Stimulated activated CD8-positive, alpha-beta memory T cell treated with anti-CD3 and anti-CD28 coated beads, Interleukin-12 subunit alpha, Interleukin-12 subunit beta, amount 100 ng/mL, for 24 hours (primary cell): ENCODE results near the gene KRT4.
"Not testable (repeated sequence)": the region's sequence is repeated elsewhere in the genome, so short reads cannot be mapped to it uniquely, and the experiment has no call there.

Experiments
- DNase-seq: peaks from one replicate; pipeline ENCODE4 v3.0.0-alpha.2; 2020; ENCODE audit errors: extremely low read depth

The KRT4 gene

DNA sequence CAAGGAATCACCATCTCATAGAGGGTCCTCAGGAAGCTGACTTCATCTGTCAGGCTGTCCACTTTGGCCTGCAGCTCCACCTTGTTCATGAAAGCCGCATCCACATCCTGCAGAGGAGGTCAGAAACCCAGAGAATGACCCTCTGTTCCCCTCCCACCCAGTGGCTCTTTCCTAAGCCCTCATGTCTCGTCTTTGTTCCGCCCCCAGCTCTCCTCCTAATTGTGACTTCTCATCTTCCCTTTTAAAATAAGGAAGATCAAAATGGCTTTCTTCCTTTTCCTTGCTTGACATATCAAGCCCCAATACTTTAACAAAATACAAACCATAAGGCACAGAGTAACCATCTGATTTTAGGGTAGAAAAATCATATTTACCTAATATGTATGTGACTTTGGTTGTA is 41.1 kb downstream of the KRT4 start:
- no peak for DNase-seq

DNA sequence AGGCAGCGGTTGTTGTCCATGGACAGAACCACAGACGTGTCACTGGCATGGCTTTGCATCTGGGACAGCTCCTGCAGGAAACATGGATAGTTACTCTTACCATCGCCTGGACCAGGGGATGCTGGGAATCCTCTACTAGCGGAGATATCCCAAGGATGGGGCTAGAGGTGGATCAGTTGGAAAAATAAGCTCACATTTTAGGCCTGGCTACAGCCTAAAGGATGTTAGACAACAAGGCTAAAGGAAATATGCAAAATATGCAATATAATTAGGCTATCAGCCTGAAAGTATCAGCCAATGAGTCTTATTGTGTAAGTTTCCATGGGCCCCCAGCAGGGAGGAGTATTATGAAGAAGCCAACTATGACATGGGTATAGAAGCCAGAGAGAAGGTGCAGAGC is 41.7 kb downstream of the KRT4 start:
- no peak for DNase-seq

DNA sequence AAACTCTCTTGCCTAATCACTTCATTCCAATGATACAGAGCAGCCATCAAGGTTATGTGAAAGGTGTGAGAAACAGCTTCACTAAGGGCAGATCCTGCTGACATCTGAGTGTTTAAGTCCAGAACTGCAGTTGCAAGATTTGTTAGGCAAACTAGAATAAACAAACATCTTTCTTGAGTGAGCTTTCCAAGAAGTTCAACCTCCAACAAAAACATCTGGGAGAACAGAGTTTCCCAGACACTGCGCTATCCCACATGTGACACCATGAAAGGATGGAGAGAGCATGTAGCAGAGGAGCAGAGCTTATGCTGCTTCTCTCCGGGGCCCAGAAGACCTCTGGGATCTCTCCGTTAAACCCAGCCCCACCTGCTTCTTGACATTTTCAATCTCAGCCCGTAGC is 42.4 kb downstream of the KRT4 start:
- DNase-seq, result no peak

DNA sequence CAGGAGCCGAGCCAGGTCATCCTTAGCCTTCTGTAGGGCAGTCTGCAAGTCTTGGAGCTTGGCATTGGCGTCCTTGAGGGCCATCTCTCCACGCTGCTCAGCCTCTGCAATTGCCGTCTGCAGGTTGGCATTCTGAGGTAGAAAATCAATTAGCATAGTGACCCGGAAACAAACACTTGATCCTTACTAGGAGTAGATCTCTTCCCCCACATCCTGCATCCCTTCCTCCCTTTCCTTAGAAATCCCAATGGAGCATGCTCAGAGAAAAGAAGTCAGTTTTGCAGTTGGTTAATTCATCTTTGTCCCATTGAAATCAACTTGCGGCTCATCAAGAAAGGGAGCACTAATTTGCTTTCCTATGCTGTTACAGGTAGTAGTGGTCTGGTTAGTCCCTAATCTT is 42.8 kb downstream of the KRT4 start:
- DNase-seq, result no peak

DNA sequence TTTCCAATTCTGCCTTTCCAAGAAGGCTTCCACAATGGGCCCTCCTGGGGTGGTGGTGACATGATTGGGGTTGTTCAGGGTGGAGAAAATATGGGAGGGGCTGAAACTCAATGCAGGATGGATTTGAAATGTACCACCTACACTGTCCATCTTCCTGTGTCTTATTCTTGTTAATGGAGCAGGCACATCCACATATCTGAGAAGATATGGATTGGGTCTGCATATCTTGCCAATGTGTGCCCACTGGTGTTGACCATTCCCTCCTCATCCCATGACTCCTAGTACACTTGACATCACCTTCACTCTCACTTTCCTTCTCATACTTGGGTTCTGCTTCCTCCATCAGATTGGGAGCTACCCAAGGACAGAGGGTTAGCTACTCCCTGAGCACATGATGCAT is 44.0 kb downstream of the KRT4 start:
- DNase-seq, result no peak

DNA sequence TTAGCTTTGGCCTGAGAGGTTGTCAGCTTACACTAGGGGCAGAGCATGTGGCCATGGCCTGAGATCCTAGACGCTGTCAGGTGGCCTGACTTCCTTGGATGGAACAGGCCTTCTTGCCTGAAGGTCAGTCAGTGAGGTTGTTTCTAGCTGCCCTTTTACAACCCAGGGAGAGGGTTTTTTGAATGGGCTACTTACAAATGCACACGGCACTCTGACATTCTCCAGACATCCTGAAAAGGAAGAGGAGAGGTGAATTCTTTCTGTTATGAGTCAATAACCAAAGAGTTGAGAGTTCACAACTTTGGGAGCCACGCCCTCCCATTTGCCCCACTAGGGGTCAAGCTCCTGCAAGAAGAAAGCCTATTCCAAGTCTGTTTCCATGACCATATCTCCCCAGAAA is 44.6 kb downstream of the KRT4 start:
- DNase-seq, result no peak

DNA sequence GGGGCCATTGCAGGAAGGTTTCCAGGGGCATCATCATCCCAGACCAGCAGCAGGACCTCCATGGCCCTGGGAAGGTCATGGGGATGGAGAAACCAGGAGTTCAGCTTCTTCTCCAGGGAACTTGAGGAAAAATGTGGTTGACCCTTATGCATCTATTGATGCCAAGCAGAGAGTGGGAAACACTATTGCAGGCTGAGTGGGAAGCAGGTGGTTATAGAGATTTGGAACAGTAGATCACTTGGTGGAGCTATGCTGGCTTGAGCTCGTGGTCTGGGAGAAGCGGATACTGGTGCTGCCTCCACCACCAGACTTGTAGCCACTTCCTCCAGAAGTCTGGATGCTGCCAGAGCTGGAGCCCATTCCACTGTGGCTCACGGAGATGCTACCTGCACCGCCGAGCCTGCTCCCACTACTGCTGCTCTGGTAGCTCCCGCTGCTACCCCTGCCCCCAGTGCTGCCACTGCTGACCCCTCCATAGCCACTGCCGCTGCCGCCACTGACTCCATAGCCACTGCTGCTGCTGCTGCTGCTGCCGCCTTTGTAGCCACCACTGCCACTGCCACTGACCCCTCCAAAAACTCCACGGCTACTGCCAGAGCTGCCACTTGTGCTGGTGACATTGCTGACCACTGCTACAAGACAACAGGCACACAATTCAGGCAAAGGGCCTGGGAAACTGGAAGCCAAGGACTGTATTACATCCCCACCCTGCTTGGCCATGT is 45.3 kb downstream of the KRT4 start:
- DNase-seq, result no peak

DNA sequence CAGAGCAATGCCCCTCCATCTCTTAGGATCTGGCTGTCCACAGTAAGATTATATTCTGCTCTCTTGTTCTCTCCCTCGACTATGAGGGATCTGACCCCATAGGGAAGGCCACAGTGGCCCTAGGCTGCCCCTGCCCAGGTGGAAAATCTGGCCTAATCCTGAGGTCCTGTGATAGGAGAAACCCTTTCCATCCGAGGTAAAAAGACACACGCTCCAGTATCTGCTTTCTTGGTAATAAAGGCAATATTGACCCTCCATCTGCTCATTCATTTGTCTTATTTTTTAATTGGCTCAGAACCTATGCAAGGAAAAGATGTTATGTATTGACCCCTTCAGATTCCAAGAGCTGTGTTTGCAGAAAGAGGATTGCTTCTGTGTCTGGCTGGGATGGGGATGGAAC is 46.5 kb downstream of the KRT4 start:
- no peak for DNase-seq

DNA sequence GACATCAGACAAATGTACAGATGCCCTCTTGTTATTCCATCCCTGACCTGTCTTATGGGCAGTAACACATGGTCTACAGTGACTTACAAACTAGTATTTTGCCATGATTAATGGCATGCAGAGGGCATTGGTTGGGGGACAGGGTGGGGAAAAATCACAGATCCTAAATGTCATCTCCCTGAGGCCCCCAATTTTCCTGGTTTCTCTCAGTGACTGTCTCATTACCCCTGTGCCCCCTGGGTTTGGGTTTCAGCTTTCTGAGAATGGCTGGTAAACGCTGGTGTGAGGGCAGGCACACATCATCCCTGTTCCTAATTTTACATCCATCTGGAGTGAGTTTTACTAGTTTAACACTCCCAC is 46.9 kb downstream of the KRT4 start:
- no peak for DNase-seq

DNA sequence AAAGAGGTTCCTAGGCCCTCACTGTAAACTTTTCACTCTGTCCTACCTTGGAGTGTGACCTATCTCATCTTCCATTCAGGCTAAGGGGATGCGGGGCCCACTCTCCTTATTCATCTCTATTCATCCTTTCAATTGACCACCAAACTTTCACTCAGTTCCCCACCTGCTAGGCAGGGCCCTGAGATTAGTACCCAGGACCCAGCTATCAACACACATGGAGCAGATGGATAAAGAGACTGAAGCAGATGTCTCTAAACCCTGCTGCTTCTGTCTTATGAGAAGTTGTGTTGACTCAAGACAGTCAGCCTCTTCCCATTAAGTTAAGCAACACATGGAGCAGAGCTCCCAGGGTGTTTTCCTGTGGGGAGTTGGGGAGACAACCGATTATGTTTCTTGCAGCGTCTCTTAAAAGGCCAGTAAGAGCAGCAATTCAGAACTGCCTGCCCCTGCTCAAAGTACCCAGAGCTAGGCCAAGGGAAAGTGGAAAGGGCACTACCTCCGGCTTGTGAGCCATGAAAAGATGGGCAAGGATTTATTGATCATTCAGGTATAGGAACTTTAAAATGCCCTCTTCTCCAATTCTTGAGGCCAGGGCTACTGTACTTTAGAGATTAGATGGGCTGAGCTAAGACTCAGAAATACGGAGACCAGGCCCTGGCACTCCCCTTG is 47.4 kb downstream of the KRT4 start:
- no peak for DNase-seq

DNA sequence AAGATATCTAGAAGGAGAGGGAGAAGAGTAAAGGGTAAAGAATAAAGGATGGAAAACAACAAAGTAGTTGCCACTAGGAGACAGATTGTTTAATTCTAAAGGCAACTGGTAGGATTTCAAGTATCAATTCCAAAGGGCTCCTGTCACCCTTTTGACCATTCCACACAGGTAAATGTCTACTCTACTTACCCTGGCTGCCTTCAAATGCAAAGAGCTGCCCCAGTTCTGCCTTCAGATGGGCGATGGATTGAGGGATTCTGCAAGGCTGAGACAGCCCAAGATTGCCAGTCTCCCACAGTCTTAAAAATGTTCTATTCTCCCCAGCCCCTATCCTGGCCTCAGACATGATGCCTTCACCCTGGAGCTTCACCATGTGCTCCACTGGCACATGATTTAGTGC is 48.2 kb downstream of the KRT4 start:
- DNase-seq, result no peak

DNA sequence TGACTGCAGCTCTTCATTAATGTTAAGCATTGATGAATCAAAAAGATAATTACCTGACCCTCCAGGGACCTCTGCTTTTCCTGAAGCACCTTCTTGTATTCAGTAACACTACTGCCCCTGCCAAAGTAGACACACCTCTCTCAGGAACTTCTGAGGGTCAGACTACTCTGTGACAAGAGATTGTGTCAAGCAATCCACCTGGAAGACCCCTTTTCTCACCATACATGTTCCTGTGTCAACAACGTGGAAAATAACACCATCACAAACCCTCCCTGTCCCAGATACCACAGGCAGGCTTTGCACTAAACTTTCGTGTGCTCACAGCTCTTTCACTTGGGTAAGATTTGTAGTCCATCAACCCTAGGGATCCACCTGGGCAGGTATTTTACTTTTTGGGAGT is 49.9 kb downstream of the KRT4 start:
- no peak for DNase-seq

DNA sequence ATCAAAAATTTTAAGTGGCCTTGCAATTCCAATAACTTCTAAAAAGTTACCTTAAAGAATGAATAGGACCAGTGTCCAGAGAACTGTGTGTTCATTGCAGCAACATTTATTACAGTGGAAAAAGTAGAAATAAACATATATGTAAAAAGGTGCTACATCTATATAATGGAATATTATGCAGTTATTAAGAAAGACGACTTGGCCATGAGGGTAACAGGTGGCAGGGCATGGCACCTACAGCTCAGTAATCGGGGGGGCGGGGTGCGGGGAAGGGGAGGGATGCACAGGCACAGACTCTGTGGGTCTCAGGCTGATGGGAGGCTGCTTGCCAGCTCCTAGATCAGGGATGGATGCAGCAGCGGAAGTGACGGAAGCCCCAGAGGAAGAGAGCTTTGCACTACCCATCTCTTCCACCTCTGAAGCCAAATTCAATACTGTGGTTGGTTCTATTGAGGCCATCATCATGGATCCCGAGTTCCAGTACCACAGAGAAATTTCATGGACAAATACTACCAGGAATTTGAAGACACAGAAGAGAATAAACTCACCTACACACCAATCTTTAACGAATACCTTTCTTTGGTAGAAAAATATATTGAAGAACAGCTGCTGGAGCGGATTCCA is 50.8 kb downstream of the KRT4 start:
- DNase-seq, result no peak

DNA sequence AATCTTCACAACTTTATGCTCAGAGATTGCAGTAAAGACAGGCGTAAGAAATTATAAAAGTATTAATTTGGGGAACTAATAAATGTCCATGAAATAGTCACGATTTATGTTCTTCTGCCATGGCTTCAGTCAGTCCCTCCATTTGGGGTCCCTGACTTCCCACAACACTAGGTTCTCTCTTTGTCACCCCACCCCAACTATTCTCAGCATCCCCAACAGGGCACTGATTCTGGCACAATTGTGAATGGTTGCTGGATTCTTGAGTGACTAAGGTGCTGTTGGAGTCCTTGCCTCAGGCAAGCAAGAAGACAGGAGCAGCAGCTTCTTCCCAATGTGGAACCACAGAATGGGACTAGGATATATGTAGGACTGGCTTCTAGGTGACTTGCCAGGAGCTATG is 52.1 kb downstream of the KRT4 start:
- DNase-seq, result no peak

DNA sequence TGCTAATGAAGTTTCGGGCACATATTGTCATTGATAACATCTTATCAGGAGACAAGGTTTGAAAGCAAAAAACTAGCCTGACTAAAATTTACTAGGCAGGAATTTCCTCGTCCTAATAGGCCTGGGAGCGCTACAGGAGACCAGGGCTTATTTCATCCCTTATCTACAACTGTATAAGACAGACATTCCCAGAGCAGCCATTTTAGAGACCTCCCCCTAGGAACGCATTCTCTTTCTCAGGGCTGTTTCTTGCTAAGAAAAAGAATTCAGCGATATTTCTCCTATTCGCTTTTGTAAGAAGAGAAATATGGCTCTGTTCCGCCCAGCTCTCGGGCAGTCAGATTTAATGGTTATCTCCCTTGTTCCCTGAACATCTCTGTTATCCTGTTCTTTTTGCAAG is 52.7 kb downstream of the KRT4 start:
- DNase-seq, result not testable (repeated sequence)

DNA sequence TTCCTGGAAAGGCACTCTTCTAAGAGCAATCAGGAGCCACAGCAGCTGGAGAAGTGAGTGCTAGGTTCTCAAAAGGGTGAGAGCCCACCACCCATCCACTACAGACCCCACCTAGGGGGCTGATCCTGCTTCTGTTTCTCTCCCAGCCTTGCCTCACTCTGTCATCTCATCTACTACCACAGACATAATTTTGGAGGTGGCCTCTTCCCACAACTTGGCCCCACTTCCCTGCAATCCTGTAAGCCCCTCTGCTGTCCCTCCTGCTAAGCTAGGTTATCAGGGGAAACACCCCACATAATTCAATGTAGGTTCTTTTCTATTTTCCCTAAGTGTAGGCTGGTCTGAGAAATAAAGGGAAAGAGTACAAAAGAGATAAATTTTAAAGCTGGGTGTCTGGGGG is 53.3 kb downstream of the KRT4 start:
- no peak for DNase-seq

DNA sequence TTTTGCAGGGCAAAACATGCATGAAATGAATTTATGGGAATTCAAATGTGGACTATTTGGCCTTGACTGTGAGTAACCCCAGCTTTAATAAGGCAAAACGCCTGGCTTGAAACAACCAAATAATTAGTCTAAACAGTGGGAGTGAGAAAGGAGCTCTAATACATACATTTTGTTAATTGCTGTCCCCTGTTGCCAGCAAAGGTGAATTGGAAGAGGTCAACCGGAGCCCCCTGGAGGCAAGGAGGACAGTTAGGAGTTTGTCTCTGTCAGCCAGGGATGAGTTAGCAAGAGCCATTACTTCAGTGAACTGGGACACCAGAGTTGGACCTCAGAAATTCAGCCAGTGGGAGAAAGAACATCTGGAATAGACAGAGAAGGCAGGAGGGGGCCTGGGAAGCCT is 54.2 kb downstream of the KRT4 start:
- no peak for DNase-seq

DNA sequence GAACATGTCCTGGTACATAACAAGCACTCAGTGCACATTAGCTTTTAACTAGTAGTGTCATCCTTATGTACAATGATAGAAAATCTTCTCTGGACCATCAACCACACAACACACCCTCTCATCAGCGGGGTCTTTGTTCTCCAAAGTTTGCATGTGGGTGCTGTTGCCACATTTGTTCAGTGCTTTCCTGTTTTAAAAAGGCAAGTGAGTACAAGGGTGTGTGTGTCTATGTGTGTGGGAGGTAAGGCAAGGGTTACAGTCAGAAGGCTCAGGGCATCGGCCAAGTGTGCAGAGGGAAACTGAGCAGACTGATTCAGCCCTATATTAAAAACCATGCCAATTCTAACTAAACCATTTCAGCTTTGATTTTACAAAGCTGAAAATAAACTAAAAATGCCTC is 54.7 kb downstream of the KRT4 start:
- DNase-seq, result no peak

DNA sequence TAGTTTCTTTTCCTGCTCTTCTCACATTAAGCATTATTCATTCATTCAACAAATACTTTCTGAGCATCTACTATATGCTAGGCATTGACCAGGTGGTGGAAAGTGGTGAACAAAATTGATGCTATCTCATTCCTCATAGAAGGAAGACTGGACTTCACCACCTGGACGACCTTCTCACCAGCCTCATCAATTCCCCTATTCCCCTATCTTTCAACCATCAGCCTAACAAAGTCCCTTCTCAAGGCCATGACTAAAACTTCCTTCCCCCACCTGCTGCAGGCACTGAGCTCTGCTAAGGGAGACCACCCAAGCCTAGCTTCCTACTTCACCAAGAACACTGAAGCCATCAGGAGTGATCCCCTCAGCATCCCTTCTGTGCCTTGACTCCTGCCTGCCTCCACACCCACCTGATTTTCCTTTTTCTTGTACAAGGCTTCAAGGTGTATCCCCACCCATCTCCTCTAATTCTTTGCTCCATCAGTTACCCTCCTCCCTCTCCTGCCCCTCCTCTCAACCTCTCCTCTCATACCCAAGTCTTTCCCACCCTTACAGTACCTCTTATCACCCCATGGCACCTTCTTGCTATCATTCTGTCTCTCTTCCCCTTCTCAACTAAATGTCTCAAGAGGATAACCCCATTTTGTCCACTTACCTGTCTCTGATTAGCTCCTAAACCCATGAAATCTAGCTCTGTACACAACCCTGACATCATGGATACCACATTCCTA is 56.3 kb downstream of the KRT4 start:
- DNase-seq, result no peak
